HUES48 (cell line): ENCODE results near the gene CUX1.

ENCODE experiments used
- H3K27ac ChIP-seq: one replicate; pipeline ENCODE4 v1.7.0; 2013; ENCODE audit warnings: low read depth, low read length, inconsistent platforms
- H3K27me3 ChIP-seq: 2 replicates; pipeline ENCODE4 v1.6.1; 2013; ENCODE audit warnings: mild to moderate bottlenecking, low read length; ENCODE audit not compliant: control insufficient read depth, insufficient read depth
- H3K36me3 ChIP-seq: 2 replicates; pipeline ENCODE4 v1.6.1; 2013; ENCODE audit warnings: low read length; ENCODE audit not compliant: control insufficient read depth, insufficient read depth
- H3K4me1 ChIP-seq: 2 replicates; pipeline ENCODE4 v1.6.1; 2013; ENCODE audit warnings: mild to moderate bottlenecking, low read length; ENCODE audit not compliant: control insufficient read depth, insufficient read depth
- H3K4me3 ChIP-seq: 2 replicates; pipeline ENCODE4 v1.5.1; 2013; ENCODE audit warnings: mild to moderate bottlenecking, low read depth, low read length
- H3K9ac ChIP-seq: 2 replicates; pipeline ENCODE4 v1.6.1; 2013; ENCODE audit warnings: mild to moderate bottlenecking, low read depth, low read length, moderate library complexity
- H3K9me3 ChIP-seq: 2 replicates; pipeline ENCODE4 v1.6.1; 2013; ENCODE audit warnings: low read length; ENCODE audit not compliant: control insufficient read depth, insufficient read depth

The CUX1 gene

GRCh38 chr7:102101926-102102325 lies 284.5 kb downstream of the CUX1 start:
- no peaks in the 10 kb centered on the region for H3K27me3 ChIP-seq
- H3K9me3 ChIP-seq, result no peaks in the 10 kb centered on the region
- peaks cover 37% of the 10 kb centered on the region for H3K36me3 ChIP-seq
- no peak overlapping the region for H3K9ac ChIP-seq
- H3K27ac ChIP-seq, result no peak overlapping the region
- no peak overlapping the region for H3K4me3 ChIP-seq
- H3K4me1 ChIP-seq, result 0 out of 2 replicates have a peak, but pooled peaks cover under 1% of the 10 kb centered on the region

GRCh38 chr7:102103027-102103372 lies 285.6 kb downstream of the CUX1 start:
- Histone ChIP-seq H3K27ac (no peak overlapping the region), H3K36me3 (peaks cover 39% of the 10 kb centered on the region), H3K27me3 (no peaks in the 10 kb centered on the region), H3K9me3 (no peaks in the 10 kb centered on the region), H3K4me1 (no peaks in the 10 kb centered on the region), H3K4me3 (no peak overlapping the region), H3K9ac (no peak overlapping the region)

- Histone ChIP-seq H3K9ac (no peak overlapping the region), H3K9me3 (no peaks in the 10 kb centered on the region), H3K27ac (no peak overlapping the region), H3K4me1 (no peaks in the 10 kb centered on the region), H3K36me3 (peaks cover 48% of the 10 kb centered on the region), H3K27me3 (no peaks in the 10 kb centered on the region), H3K4me3 (no peak overlapping the region)
These were observed 286.8 kb downstream of the CUX1 start for GRCh38 chr7:102104245-102104644.

GRCh38 chr7:102106625-102107024 lies 289.2 kb downstream of the CUX1 start:
- Histone ChIP-seq H3K4me1 (peaks cover 13% of the 10 kb centered on the region), H3K4me3 (no peak overlapping the region), H3K36me3 (peaks cover 50% of the 10 kb centered on the region), H3K9ac (no peak overlapping the region), H3K9me3 (no peaks in the 10 kb centered on the region), H3K27me3 (no peaks in the 10 kb centered on the region), H3K27ac (no peak overlapping the region)

GRCh38 chr7:102107474-102108104 lies 290.2 kb downstream of the CUX1 start:
- Histone ChIP-seq H3K9me3 (no peaks in the 10 kb centered on the region), H3K9ac (no peak overlapping the region), H3K4me3 (no peak overlapping the region), H3K36me3 (peaks cover 52% of the 10 kb centered on the region), H3K27ac (no peak overlapping the region), H3K27me3 (no peaks in the 10 kb centered on the region), H3K4me1 (peaks cover 16% of the 10 kb centered on the region)

GRCh38 chr7:102111061-102112041 lies 293.9 kb downstream of the CUX1 start:
- Histone ChIP-seq H3K4me1 (peaks cover 16% of the 10 kb centered on the region), H3K36me3 (peaks cover 65% of the 10 kb centered on the region), H3K4me3 (no peak overlapping the region; the same call in 1 of the 2 replicates), H3K9ac (peak overlapping the region; percentile 31; the same call in 1 of the 2 replicates), H3K9me3 (no peaks in the 10 kb centered on the region), H3K27me3 (no peaks in the 10 kb centered on the region), H3K27ac (peak overlapping the region; percentile 42)

- Histone ChIP-seq H3K27me3 (no peaks in the 10 kb centered on the region), H3K4me3 (no peak overlapping the region), H3K9ac (no peak overlapping the region), H3K36me3 (peaks cover 47% of the 10 kb centered on the region), H3K4me1 (peaks cover 16% of the 10 kb centered on the region), H3K27ac (no peak overlapping the region), H3K9me3 (no peaks in the 10 kb centered on the region)
These were observed 297.8 kb downstream of the CUX1 start for GRCh38 chr7:102115181-102115580.

GRCh38 chr7:102115931-102116330 lies 298.5 kb downstream of the CUX1 start:
- peaks cover 42% of the 10 kb centered on the region for H3K36me3 ChIP-seq
- peaks cover 10% of the 10 kb centered on the region for H3K4me1 ChIP-seq
- no peaks in the 10 kb centered on the region for H3K9me3 ChIP-seq
- H3K27me3 ChIP-seq, result no peaks in the 10 kb centered on the region
- H3K9ac ChIP-seq, result no peak overlapping the region
- no peak overlapping the region for H3K4me3 ChIP-seq
- H3K27ac ChIP-seq, result no peak overlapping the region

GRCh38 chr7:102117743-102118142 lies 300.3 kb downstream of the CUX1 start:
- H3K4me1 ChIP-seq, result 0 out of 2 replicates have a peak, but pooled peaks cover 7% of the 10 kb centered on the region
- no peak overlapping the region for H3K4me3 ChIP-seq
- H3K9ac ChIP-seq, result no peak overlapping the region
- peaks cover 40% of the 10 kb centered on the region for H3K36me3 ChIP-seq
- H3K9me3 ChIP-seq, result no peaks in the 10 kb centered on the region
- H3K27me3 ChIP-seq, result no peaks in the 10 kb centered on the region
- H3K27ac ChIP-seq, result no peak overlapping the region

GRCh38 chr7:102119213-102119651 lies 301.8 kb downstream of the CUX1 start:
- Histone ChIP-seq H3K4me3 (no peak overlapping the region), H3K27me3 (no peaks in the 10 kb centered on the region), H3K9me3 (no peaks in the 10 kb centered on the region), H3K27ac (no peak overlapping the region), H3K36me3 (peaks cover 30% of the 10 kb centered on the region), H3K9ac (no peak overlapping the region), H3K4me1 (0 out of 2 replicates have a peak, but pooled peaks cover 7% of the 10 kb centered on the region)

GRCh38 chr7:102119925-102120324 lies 302.5 kb downstream of the CUX1 start:
- Histone ChIP-seq H3K27ac (no peak overlapping the region), H3K27me3 (no peaks in the 10 kb centered on the region), H3K4me3 (no peak overlapping the region), H3K36me3 (peaks cover 28% of the 10 kb centered on the region), H3K9ac (no peak overlapping the region), H3K9me3 (no peaks in the 10 kb centered on the region), H3K4me1 (0 out of 2 replicates have a peak, but pooled peaks cover 7% of the 10 kb centered on the region)
